Heart right ventricle (tissue), 16 donors: ENCODE measurements around the gene CYP27B1. TPM values are rescaled to one million over a fixed set of nuclear protein-coding genes. Genes with fewer than 3 reads are reported as not detected.

Experiments
- ATAC-seq, 8 donors: fragments of 200-7000 bp; cut with Tn5 transposase; one replicate each; pipeline ENCODE4 v1.9.1; 2020; ENCODE audit warnings: mild to moderate bottlenecking in 8 of 8, moderate library complexity in 8 of 8, moderate number of reproducible peaks in 1 of 8
- DNase-seq, 2 donors: peaks; one replicate each; pipeline ENCODE4 v3.0.0-alpha.2; 2020
- H3K27ac ChIP-seq, 10 donors: fragments of 200-600 bp; sonication (generic) in 2 of 10; one replicate each; pipeline versions ENCODE4 v1.5.0 to v1.8.0; 2020 to 2022; ENCODE audit warnings: mild to moderate bottlenecking in 3 of 10
- H3K27me3 ChIP-seq, 7 donors: fragments of 200-600 bp; one replicate each; pipeline ENCODE4 v1.8.0; 2021 to 2022; ENCODE audit warnings: mild to moderate bottlenecking in 2 of 7
- H3K36me3 ChIP-seq, 9 donors: fragments of 200-600 bp; sonication (generic) in 1 of 9; one replicate each; pipeline versions ENCODE4 v1.5.0 to v1.8.0; 2020 to 2022; ENCODE audit warnings: mild to moderate bottlenecking in 2 of 9
- H3K4me1 ChIP-seq, 9 donors: fragments of 200-600 bp; sonication (generic) in 1 of 9; one replicate each; pipeline versions ENCODE4 v1.5.0 to v1.8.0; 2020 to 2022; ENCODE audit warnings: mild to moderate bottlenecking in 4 of 9
- H3K4me3 ChIP-seq, 10 donors: fragments of 200-600 bp; sonication (generic) in 2 of 10; one replicate each; pipeline versions ENCODE4 v1.5.0 to v1.8.0; 2020 to 2022; ENCODE audit warnings: mild to moderate bottlenecking in 7 of 10, moderate library complexity in 2 of 10
- H3K9me3 ChIP-seq, 11 donors: fragments of 200-600 bp in 10 of 11; sonication (generic) in 2 of 11; one replicate each; pipeline versions ENCODE4 v1.5.0 to v1.8.0; 2013 to 2022; ENCODE audit warnings: mild to moderate bottlenecking in 2 of 11, control low read depth in 1 of 11, moderate library complexity in 1 of 11
- WGBS, 2 donors: extraction: QIAGEN DNeasy Blood & Tissue Kit; methylation state at CpG; one replicate each; pipeline ENCODE4 v1.1.7; 2013; ENCODE audit warnings: inconsistent platforms in 1 of 2; 5-methylcytosine and 5-hydroxymethylcytosine counted together
- intact Hi-C, 10 donors: fragments of 100-400 bp; cut with DNase I; formaldehyde crosslinking; loops; one replicate each; pipeline versions ENCODE4 v1.11.1 to v1.14.2; 2022
- polyA plus RNA-seq, 2 donors: library from polyadenylated mRNA; stranded (reverse); fragments of 200-250 nt; gene quantifications; one replicate each; pipeline ENCODE4 v1.2.3, GENCODE V29; 2013
- total RNA-seq, 10 donors: library from RNA; stranded (reverse); fragmentation: NEBNext Ultra II Directional in 3 of 10; extraction: Animal tissue kit (Norgen Biotek cat#: 25700) in 3 of 10; gene quantifications; one replicate each; pipeline versions ENCODE4 v1.2.1 to v1.2.4, GENCODE V29; 2021 to 2023
- TF ChIP-seq, protein P1 (sequence below), 9 donors: fragments of 200-600 bp; sonication (generic) in 2 of 9; IDR thresholded peaks; one replicate each; pipeline versions ENCODE4 v1.5.0 to v1.8.0; 2021 to 2022; ENCODE audit warnings: antibody characterized with exemption in 9 of 9, mild to moderate bottlenecking in 5 of 9, moderate library complexity in 1 of 9
- donor health status: Arrhythmogenic right ventricular cardiomyopathy.
- donor health status: ischemic (EF 13 %, LVEDD 7.1; RV severe dilation, severe dysfunction).
- donor health status: healthy with polysubstance abuse.
- donor health status: DM: no; HTN: yes; CAD: no.
- donor health status: DM: no; HTN: no; CAD: no.
- donor health status: ischemic (EF 25% LVEDD 6.9; RV normal size, moderate dysfunction).
- donor health status: ischemic (EF 25% LVEDD 5.7; RV mildly dilated, moderate dysfunction).
- donor health status: healthy.
- donor health status: DM: yes; HTN: yes; CAD: no.
- donor health status: Ischemic cardiomyopathy.
- donor health status: ischemic (EF 35%, LVEDD 5.7; RV mildly dilated, moderate dysfunction).
- donor health status: nonischemic (EF 11% LVEDD 7.7; RV severe dilation, severe dysfunction).
- donor health status: DM: yes; HTN: yes; CAD: no.
- donor health status: PGD.
- donor health status: ischemic (EF 29% LVEDD 5.4; RV normal size, mild dysfunction).
- donor health status: nonischemic (EF 23%, LVEDD 6.1; RV moderate dilation, normal function).

Gene CYP27B1
- total and polyA plus RNA-seq, 12 donors = 0.14 to 0.95 (median 0.81) TPM; not detected in 9

DNA sequence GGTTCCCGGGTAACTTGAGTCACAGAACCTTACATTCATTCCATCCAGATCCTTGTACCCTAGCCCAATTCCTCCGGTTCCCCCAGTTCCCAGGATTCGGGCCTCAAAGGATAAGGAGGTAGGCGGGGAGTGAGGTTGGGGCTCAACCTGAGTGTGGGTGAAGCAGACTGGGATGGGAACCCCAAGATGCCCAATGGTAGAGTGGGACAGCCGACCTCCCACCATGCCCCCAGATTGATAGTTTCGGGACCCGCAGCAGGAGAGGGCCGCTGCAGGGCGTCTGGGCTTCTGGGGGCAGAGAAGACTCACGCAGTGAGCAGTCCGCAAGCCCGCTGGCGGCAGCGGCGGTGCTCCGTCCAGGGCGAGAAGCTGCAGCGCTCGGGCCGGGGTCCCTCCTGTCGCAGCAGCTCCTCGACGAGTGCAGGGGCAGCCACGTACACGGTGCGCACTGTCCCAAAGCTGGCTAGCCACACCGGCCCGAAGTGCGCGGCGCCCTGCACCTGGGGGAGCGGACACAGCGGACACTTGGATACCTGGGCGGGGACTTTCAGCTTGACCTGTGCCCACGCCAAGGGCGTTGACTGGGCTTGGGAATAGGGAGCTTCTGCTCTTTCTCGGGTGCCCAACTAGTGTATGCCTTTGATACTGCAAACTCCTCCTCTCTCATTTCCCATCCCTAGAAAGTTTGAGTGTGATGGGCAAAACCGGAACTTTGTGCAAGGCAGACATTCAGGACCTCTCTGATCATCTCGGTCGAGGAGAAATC, 997 bp downstream of the CYP27B1 start:
- H3K9me3 ChIP-seq = no peaks in the 10 kb centered on the region
- H3K36me3 ChIP-seq = peaks cover 0 to 28% (median 0%) of the 10 kb centered on the region in 9 donors
- ATAC-seq (peak in 7 of 8 donors; percentile 4 to 23 (median 11)), DNase-seq (no peak)
- H3K27ac ChIP-seq = no peak overlapping the region
- WGBS, 2 donors = 3 to 4% methylated on average over 40 of the region's 40 CpGs
- intact Hi-C loops = no loop called here
- H3K4me3 ChIP-seq = peak overlapping the region; percentile 9 to 57 (median 40)
- H3K4me1 ChIP-seq = peaks cover 15 to 35% (median 28%) of the 10 kb centered on the region in 9 donors
- peaks cover 7 to 56% (median 45%) of the 10 kb centered on the region in 7 donors for H3K27me3 ChIP-seq
- TF ChIP-seq, protein P1, sequence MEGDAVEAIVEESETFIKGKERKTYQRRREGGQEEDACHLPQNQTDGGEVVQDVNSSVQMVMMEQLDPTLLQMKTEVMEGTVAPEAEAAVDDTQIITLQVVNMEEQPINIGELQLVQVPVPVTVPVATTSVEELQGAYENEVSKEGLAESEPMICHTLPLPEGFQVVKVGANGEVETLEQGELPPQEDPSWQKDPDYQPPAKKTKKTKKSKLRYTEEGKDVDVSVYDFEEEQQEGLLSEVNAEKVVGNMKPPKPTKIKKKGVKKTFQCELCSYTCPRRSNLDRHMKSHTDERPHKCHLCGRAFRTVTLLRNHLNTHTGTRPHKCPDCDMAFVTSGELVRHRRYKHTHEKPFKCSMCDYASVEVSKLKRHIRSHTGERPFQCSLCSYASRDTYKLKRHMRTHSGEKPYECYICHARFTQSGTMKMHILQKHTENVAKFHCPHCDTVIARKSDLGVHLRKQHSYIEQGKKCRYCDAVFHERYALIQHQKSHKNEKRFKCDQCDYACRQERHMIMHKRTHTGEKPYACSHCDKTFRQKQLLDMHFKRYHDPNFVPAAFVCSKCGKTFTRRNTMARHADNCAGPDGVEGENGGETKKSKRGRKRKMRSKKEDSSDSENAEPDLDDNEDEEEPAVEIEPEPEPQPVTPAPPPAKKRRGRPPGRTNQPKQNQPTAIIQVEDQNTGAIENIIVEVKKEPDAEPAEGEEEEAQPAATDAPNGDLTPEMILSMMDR (IDR thresholded peaks at IDR 0.05) = no peak

DNA sequence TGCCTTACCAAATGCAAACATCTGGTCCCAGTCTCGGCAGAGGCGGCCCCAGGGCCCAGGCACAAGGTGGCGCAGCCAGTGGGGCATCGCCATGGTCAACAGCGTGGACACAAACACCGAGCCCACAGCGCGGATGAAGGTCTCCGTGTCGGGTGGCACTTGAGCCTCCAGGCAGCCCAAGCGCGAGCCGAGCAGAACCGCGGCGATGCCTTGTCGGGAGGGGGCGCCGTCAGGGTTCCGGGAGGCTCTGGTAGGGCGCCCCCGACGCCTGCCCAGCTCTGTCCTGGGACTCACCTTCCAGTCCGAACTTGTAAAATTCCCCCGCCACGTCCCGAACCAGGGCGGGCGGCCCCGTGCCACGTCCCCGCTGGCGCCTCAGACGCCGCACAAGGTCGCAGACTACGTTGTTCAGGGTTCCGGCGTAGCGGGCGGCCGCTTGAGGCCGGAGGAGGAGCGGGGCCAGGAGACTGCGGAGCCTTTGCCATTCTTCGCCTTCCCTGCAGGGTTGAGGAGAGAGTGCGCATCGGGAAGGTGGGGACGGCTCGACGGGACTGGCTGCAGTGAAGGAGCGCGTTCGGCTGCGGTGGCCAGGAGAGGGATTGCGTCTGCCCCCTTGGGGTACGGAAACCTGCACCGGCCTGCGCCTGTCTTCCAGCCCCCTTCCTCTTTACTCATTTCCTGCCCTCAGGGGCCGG, 1.7 kb downstream of the CYP27B1 start:
- DNase-seq = peak in 1 of 2 donors; percentile 38
- intact Hi-C loops = no loop called here
- Histone ChIP-seq H3K27me3 (peaks cover 7 to 56% (median 45%) of the 10 kb centered on the region in 7 donors), H3K9me3 (no peaks in the 10 kb centered on the region), H3K4me3 (peak overlapping the region; percentile 15 to 57 (median 44)), H3K36me3 (peaks cover 0 to 22% (median 0%) of the 10 kb centered on the region in 9 donors), H3K27ac (no peak overlapping the region), H3K4me1 (peaks cover 15 to 33% (median 26%) of the 10 kb centered on the region in 9 donors)
- whole genome bisulfite sequencing, 2 donors = 1% methylated on average over 60 of the region's 60 CpGs
- TF ChIP-seq, protein P1 (IDR thresholded peaks at IDR 0.05) = peak in 6 of 9 donors; percentile 5 to 51 (median 44)
- ATAC-seq = peak; percentile 30 to 55 (median 46)

DNA sequence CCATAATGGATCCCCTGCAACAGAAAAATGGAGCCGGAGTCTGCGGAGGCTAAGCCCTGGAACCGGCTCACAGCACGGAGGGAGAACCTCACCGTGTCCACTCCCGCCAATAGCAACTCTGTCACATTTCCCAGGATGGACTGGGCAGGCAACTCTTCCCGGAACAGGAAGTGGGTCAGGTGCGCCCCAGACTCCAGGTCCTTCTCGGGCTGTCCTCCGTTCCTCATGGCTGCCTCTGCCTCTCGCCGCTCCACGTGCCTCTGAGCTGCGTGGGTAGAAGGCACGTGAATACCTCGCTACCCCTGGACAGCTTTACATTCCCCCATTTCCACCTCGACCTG, 2.2 kb downstream of the CYP27B1 start:
- H3K27me3 ChIP-seq = peaks cover 7 to 56% (median 45%) of the 10 kb centered on the region in 7 donors
- H3K4me3 ChIP-seq = peak overlapping the region in 8 of 10 donors; percentile 27 to 57 (median 46)
- peak in 1 of 8 donors; percentile 4 for ATAC-seq
- peaks cover 15 to 33% (median 26%) of the 10 kb centered on the region in 9 donors for H3K4me1 ChIP-seq
- H3K36me3 ChIP-seq = peaks cover 0 to 16% (median 0%) of the 10 kb centered on the region in 9 donors
- H3K27ac ChIP-seq = no peak overlapping the region
- 14 to 18% methylated on average over 17 of the region's 17 CpGs for WGBS, 2 donors
- no peak for DNase-seq
- TF ChIP-seq, protein P1 (IDR thresholded peaks at IDR 0.05) = no peak
- H3K9me3 ChIP-seq = no peaks in the 10 kb centered on the region
- intact Hi-C loops = no loop called here

DNA sequence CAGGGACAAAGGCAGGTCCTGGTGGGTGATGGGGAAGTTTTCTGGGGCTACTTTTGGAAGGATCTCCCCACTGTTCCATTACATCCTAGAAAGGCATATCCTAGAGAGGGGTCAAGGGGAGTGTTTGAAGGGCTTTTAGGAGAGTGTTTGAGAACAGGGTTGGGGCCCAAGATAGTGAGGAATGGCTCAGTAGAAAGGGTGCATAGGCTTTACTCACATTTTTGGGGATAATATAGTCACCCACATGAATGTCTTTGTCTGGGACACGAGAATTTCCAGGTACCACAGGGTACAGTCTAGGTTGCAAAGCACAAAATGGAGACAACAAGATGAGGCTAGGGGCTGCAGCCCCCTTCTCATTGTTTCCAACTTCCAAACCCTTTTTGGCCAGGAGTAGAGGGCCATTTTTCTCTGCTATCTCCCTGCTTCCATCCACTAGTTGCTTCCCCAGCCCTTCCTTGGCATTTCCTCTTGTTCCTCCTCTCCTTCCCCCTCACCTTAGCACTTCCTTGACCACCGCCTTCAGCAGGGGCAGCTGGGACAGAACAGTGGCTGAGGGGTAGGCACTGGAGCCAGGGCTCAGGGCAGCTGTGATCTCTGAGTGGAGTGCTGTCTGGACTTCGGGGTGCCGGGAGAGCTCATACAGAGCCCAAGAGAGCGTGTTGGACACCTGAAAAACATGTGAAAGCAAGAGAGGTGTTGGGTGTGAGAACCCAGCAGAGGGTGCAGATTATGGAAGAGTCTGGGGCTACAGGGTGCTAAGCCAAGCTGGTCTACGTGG, 2.8 kb downstream of the CYP27B1 start:
- ATAC-seq (no peak), DNase-seq (no peak)
- Histone ChIP-seq H3K9me3 (no peaks in the 10 kb centered on the region), H3K27ac (no peak overlapping the region), H3K4me1 (peaks cover 15 to 33% (median 26%) of the 10 kb centered on the region in 9 donors), H3K4me3 (no peak overlapping the region), H3K36me3 (peaks cover 0 to 15% (median 2%) of the 10 kb centered on the region in 9 donors), H3K27me3 (peaks cover 7 to 56% (median 45%) of the 10 kb centered on the region in 7 donors)
- intact Hi-C loops = no loop called here
- WGBS, 2 donors = 67 to 75% methylated on average over 6 of the region's 6 CpGs
- TF ChIP-seq, protein P1 (IDR thresholded peaks at IDR 0.05) = no peak
